ENCODE results near the gene ICAM1.

ICAM1 gene

DNA sequence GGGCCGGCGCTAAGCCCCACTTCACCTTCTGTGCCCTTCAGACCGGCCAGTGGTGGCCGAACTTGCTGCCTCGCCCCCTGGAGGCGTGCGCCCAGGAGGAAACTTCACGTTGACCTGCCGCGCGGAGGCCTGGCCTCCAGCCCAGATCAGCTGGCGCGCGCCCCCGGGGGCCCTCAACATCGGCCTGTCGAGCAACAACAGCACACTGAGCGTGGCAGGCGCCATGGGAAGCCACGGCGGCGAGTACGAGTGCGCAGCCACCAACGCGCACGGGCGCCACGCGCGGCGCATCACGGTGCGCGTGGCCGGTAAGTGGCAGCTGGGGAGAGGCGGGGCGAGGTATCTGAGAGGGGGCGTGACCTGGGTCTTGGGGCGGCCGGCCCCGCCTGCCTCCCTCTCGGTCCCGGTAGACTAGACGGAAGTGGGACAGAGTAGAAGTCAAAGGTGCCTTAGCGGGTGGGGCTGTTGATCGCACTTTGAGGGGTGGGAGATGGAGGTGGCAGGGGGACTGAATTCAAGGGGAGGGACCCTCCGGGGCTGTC lies 24.5 kb downstream of the ICAM1 start:
- DNase-seq = no peak

DNA sequence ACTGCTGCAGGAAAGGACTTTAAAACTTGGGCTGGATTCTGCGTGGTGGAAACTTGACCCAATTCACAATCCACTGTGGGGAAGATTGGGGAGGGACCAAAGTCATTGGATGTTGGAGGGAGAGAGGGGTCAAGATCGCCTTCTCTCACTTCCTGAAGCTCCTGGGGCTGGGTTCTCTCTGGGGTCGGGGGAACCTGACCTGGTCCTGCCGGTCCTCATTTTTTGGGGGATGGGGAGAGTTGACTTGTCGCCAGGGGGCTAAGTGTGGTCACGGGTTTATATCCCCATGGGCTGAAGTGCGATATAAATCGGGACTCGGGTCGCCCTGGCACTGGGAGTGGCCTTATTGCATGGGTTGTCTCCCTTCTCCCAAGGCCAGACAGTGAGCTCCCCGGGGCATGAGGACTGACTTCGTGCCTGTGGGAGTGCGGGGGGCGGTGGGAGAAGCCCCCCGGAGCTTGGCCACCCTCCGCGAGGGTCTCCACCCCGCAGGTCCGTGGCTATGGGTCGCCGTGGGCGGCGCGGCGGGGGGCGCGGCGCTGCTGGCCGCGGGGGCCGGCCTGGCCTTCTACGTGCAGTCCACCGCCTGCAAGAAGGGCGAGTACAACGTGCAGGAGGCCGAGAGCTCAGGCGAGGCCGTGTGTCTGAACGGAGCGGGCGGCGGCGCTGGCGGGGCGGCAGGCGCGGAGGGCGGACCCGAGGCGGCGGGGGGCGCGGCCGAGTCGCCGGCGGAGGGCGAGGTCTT lies 25.1 kb downstream of the ICAM1 start:
- DNase-seq = no peak

DNA sequence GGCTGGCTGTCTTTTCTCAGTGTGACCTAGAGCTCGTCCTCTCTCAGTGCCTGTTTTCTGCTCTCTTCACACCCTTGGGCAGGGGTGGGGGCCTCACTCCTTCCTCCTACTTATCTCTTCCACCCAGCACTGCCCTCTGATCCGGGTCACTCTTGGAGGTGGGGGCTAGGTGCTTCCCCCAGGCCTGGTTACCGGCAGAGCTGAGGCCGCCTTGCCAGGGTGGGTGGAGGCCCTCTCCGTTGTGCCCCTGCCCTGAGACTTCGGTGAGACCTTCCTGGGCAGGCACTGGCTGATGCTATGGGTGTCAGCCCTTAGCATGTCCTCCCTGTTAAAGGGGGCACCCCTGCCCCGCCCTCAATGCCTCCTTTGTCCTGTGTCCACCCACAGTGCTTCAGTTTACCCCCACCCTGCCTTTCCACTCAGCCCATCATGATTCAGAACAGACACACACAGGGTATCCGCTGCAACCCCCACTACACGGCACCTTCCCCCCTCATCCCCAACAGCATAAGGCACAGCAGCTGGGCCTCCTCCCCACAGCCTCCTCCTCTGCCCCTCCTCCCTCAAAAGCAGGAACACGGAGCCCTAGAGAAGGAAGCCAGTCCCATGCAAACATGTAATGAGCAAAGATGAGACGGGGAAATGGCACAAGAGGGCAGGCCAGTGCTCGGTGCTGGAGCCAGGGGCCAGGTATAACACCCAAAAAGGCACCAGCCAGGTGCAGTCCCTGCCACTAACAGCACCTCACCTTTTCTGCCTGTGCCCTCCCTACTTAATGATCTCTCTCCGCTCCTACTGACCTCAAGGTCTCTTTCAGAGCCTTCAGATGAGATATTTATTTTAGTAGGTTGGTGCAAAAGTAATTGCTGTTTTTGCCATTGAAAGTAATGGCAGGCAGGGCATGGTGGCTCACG lies 28.9 kb downstream of the ICAM1 start:
- no peak for DNase-seq

DNA sequence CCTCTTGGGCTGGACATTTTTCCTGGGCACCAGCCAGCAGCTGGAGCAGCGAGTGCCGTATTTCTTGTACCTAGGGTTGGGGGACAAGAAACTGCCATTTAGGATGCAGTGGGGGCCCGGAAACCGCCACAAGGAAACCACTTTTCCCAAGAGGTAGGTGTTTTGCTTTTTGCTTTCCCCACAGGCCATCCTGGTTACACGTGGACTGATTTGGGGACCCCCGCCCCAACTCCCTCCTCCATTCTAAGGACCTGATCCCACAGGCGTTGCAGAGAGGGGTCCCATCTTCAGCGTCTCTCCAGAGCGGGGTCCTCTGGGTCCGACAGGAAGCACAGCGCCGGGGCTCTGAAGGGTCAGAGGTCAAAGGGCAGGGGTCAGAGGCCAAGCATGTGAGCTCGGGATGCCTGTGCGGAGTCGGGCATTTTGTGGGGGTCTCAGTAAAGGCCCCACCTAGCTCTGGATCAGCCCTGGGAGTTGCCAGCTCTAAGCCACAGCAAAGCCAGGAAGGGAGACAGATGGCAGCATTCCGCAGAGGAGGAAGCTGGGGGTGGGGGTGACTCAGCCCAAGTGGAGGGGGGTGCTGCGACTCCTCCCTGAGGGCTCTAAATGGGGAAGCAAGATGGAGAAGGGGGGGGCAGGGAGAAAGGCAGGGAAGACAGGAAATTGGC lies 34.4 kb downstream of the ICAM1 start:
- no peak for DNase-seq

DNA sequence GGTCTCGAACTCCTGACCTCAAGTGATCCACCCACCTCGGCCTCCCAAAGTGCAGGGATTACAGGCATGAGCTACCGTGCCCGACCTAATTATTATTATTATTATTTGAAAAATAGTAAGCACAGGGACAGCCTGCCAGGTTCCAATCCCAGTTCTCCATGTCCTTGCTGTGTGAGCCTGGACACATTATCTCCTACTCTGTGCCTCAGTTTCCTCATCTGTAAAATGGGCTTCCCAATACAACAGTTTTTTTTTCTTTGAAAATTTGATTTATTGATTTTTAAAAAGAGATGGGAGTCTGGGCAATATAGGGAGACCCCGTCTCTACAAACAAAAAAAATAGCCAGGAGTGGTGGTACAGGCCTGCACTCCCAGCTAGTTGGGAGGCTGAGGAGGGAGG lies 35.4 kb downstream of the ICAM1 start:
- DNase-seq = no peak

DNA sequence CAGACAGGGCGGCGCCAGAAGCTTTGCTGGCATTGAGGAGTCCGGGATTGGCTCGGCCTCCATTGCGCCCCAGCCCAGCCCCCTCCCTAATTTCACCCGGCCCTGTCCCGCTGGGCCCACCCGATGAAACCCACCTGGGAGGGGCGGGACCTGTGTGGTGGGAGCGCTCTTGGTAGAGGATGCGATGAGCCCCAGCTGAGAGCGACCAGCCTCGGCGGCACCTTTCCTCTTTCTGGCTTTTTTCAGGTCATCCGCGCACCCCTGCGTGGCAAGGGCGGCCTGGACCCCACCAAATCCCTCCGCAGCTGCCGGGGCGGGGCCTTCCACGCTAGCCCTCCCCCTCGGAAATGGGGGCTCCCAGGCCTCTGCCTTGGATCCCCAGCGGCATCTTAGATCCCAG lies 38.5 kb downstream of the ICAM1 start, which contains the start of gene ZGLP1:
ZGLP1 (minus strand) TSS at position 393 of the 400 bp plus-strand sequence.
- no peak for DNase-seq

DNA sequence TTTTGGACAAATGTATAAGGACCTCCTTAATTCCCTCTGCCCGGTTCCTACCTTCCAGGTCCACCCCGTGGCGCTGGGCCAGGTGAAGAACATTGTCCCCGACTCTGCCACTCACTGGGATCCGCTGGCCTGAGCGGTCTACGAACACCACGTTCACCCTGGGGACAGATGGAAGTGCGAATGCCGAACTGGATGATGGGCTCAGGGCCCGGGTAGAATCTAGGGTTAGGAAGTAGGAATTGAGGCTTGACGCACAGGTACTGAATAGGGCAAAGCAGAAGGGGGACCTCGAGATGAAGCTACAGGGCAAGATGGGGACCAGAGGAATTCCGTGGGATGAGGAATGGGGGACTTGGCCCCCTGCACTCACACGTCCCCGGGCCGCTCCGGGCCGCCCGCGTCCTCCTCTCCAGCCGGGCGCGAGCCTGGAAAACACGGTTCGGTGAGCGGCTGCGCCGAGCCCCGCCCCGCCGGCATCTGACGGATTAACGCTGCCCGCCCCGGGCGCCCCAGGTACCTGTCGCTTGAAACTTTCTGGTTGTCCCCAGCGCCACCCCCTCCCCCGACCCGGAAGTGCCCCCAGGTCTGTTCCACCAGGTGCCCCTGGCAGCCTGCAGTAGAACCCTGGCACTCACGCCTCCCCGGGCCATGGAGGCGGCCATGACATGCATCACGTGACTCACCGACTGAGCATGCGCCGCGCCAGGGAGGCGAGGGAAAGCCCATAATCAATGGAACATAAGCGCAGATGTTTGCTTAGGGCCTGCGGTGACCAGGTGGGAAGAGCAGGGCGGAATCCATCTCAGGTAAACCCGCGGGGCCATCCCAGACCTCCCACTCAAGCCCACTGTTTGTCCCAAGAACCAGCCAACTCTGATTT lies 44.7 kb downstream of the ICAM1 start, which contains the start of gene FDX2:
FDX2 (minus strand) TSS at position 681 of the 880 bp plus-strand sequence; CDS start at position 662, 19 bp downstream.
- DNase-seq = peak; percentile 85

DNA sequence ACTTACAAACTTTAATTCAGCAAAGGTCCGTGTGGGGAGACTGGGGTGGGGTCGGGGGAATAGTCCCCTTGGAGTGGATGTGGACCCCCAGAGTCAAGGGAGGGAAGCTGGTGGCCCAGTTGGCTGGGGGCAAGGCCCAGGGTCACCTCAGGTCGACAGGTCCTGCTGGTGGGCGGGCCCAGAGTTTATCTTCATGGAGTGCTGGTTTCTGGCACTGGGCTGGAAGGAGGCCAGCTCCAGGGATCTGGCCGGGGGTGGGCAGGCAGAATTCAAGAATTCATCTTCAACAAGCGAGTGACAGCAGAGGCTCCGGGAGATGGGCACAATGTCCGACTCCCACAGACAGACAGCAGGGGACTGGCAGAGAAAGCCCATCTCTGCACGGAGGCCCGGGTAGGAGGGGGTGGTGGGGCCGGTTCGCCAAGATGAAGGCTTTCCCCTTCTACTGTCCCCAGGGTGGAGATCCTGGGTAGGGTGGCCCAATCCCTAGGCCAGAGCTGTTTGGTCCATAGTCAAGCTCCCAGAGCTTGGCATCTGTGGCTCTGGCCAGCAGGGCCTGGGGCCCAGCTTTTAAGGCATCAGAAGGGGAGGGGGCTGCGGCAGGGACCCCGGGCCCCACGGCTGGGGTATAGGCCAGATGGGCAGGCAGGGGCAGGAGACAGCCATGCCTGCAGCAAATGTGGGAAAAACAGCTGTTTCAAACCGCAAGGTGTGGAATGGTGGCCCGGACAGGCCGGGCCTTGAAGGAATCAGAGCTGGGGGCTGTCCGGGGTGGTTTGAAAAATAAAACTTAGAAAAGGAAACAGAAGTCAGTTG lies 45.5 kb downstream of the ICAM1 start:
- DNase-seq = peak; percentile 11

DNA sequence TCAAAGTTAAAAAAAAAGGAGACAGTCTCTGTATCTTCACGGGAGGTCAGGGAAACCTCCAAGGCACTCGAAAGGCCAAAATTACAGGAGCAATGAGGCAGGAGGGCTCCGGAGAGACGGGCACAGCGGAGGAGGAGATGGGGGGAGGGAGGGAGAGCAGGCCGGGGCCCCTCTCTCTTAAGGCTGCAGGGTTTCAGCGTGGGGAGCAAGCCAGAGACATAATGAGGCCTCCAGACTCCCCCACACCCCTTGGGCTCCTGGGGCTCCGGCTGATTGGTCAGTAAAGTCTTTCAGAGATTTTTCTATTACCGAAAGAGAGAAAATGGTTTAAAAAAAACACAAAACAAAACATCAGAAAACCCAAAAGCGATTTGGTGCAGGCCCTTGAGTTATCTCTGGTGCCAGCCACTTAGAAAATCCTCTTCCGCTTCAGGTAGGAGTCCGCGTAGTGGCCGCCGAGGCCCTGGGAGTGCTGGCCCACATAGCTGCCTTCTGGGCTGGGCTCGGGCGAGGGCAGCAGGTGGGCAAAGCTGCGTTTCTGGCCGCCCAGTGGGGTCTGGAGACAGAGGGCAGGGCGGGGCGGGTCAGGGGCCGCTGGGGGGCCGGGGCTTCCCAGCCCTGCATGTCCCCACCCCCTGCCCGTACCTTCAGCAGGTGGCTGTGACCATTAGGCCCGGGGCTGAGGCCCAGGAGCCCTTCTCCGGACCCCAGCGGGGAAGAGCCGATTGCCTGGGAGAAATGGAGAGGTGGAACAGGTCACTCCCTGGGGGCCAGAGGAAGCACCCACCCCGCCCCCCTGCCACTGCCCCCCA lies 46.3 kb downstream of the ICAM1 start:
- DNase-seq = no peak

DNA sequence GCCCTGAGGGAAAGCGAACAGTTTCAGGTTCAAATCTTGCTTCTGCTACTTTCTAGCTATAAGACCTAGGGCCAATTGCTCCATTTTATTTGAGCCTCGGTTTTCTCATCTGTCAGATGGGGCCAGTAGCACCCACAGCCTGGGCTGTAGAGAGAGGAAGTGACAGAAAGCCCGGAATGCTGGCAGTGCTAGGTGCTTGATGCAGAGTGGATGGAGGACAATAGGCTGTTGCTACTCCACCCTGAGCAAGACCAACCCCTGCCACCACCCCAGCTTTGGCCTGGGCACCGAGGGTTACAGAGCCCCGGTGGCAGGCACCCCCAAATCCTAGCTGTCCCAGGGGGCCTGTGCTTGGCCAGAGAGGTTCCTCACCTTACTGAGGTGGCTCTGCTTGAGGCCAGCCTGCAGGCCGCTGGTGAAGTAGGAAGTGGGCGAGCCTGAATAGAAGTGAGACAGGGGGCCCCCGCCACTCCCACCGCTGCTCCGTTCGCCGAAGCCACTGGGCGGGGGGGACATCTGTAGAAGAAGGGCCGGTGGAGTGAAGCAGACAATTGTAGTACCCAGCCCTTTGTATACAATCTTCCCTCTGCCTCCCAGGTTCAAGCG lies 47.0 kb downstream of the ICAM1 start:
- DNase-seq = no peak

DNA sequence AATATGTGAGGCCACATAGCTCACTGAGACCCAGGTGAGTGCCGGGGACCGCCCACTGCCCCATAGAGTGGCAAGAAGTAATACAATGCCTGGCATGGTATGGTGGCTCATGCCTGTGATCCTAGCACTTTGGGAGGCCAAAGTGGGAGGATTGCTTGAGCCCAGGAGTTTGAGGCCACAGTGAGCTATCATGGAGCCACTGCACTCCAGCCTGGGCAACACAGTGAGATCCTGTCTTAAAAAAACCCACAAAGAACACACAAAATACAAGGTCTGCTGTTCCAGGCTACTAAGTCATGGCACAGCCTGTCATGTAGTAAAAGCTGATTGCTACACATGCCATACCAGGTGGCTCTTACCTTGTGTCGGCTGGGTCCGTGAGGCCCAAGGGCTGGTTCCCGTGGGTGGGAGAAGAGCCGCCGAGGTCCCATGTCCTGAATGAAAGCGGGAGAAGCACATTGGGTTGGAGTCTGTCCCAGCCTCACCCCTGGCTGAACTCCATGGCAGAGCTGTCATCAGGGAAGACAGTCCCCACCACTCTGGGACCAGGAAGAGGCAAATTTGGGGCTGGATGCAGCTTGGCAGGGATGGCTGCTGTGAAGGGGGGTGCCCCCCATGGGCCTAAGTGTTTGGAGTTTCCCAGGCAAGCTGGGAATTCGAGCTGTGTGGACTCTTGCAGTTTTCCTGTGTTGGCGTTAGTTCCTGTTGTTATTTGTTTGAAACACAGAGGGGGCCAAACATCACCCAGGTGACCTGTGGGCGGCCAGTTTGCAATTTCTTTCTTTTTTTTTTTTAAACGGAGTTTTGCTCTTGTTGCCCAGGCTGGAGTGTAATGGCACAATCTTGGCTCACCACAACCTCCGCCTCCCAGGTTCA lies 48.1 kb downstream of the ICAM1 start:
- DNase-seq = no peak

DNA sequence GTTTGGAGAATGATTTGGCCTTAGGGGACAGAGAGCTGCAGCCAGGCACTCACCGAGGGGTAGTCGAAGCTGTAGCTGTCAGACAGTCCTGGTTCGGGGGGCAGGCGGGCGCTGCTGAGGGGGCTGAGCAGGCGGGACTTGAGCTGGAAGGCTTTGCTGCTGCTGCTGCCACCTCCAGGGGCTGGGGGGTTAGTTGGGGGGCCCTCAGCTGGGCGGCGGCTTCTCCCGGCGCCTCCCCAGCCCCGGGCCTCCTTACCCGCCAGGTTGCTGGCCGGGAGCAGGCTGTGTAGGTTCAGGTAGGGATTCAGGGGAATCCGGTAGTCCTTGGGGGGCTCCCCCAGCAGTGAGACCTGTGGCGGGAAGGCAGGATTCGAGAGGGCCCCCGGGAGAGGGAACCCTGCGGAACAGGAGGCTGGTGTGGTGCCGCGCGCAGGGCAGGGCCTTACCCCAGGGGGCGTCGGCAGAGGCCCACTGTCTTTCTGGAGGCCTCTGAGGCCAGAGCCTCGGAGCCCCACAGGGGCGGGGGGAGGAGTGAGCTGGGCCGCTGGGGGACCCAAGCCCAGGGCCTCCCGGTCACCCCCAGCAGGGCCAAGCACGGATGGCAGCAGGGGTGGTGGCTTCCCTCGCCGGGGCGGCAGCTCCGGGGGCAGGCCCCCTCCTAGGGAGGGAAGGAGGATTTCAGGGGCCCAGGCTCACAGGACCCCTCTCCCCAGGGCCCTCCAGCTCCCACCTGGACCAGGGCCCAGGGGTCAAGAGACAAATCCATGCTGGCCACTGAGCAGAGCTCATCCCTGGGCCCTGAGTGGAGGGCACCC lies 49.9 kb downstream of the ICAM1 start:
- DNase-seq = no peak

DNA sequence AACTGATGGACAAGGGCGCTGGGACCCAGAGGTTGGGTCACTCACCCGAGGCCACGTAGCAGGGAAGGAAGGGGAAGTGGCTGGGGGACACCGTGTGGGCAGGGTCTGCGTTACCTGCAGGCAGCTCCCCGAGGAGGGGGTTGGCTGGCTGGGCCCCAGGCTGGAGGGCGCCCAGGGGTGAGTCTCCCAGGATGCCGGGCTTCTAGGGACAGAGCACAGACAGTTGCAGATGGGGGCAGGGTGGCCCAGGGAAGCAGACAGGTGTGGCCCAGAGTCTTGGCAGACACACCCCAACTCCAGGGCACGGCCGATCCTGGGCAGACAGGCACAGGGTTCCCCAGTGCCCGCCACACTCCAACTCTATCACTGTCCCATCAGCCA lies 50.5 kb downstream of the ICAM1 start:
- DNase-seq = no peak

DNA sequence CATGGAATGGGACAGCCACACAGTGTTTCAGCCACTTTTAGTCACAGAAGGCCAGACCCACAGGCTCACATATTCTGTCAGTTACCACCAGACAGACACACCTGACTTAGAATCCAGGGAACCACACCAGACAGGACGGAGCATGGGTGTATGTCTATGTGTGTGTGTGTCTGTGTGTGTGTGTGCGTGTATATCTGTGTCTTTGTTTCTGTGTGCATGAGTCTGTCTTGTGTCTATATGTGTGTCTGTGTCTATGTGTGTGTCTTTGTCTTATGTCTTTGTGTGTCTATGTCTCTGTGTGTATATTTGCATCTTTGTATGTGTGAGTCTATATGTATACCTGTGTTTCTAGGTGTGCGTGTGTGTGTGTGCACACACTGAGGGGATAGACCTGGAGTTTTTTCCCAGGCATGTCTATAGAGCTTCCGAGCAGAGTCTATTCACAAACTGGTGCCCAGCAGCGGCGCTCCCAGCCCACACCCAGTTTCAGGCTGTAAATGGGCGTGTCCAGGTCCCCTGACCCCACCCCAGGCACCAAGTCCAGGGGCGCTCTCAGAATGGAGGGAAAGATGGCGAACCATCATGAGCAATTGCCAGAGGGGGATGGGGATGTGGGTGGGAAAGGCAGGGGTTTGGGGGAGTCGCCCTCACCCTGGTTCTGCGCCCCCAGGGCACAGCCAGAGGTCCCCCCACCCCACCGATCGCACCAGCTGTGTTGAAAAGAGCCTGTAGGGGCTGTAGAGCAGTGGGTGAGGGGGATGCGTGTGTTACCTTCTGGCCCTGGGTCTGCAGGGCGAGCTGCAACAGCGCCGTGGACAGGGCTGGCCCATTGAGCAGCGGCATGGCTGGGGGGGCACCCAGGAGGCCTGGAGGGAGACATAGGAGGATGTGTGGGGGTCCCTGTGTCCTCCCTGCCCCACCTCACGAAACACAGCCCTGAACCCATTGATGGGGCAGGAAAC lies 51.2 kb downstream of the ICAM1 start:
- no peak for DNase-seq

DNA sequence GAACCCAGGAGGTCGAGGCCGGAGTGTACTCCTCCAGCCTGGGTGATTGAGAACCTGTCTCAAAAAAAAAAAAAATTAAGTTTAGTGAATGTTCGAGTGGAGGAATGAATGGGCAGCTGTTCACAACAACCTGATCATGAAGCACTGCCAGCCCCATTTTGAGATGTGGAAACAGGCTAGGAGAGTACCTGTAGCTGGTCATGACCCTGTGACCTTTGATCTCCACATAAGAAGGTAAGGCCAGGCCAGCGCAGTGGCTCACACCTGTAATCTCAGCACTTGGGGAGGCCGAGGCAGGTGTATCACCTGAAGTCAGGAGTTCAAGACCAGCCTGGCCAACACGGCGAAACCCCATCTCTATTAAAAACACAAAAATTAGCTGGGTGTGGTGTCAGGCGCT lies 54.8 kb downstream of the ICAM1 start:
- no peak for DNase-seq

DNA sequence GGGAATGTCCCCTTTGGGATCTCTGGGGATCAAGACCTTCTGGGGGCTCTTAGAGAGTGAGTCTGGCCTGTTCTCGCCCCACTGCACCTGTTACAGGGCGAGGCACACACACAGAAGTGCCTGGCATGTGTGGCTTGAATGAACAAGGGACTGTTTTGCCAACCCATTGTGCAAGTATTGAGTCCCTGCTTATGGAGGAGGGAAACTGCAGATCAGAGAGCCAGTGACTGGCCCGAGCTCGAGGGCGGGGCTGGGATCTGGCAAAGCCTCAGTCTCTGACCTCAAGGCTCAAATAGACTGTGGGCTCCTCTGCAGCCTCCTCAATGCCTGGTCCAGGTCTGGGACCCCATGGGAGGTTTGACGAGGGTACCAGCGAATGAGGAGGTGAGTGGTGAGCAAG lies 56.9 kb downstream of the ICAM1 start:
- DNase-seq = no peak
